ENCODE results near the gene SCD5.
A peak's percentile ranks its signal among the peaks of the same experiment; 100 is the strongest.
"Not testable (repeated sequence)": the region's sequence is repeated elsewhere in the genome, so short reads cannot be mapped to it uniquely, and the experiment has no call there.

SCD5 gene

GRCh38 chr4:82798168-82799005, at the start of gene SCD5:
SCD5 (minus strand) TSS chr4:82798796; CDS start chr4:82798537, 259 bp downstream.
- H3K27ac ChIP-seq: peak within 1 kb of the TSS; percentile 48
- TF ChIP-seq, protein P1, sequence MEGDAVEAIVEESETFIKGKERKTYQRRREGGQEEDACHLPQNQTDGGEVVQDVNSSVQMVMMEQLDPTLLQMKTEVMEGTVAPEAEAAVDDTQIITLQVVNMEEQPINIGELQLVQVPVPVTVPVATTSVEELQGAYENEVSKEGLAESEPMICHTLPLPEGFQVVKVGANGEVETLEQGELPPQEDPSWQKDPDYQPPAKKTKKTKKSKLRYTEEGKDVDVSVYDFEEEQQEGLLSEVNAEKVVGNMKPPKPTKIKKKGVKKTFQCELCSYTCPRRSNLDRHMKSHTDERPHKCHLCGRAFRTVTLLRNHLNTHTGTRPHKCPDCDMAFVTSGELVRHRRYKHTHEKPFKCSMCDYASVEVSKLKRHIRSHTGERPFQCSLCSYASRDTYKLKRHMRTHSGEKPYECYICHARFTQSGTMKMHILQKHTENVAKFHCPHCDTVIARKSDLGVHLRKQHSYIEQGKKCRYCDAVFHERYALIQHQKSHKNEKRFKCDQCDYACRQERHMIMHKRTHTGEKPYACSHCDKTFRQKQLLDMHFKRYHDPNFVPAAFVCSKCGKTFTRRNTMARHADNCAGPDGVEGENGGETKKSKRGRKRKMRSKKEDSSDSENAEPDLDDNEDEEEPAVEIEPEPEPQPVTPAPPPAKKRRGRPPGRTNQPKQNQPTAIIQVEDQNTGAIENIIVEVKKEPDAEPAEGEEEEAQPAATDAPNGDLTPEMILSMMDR (conservative IDR thresholded peaks at IDR 0.05; ENCODE audit: low read depth, low read length): no peak
- H3K4me1 ChIP-seq (ENCODE audit: low read depth, poor library complexity, severe bottlenecking): peaks cover 30% of the 10 kb centered on the region
- no peaks in the 10 kb centered on the region for H3K36me3 ChIP-seq (ENCODE audit: insufficient read depth)
- H3K4me2 ChIP-seq: peak within 1 kb of the TSS; percentile 84
- peak within 1 kb of the TSS; percentile 91 for H2AFZ ChIP-seq (ENCODE audit: low read depth)
- no peaks in the 10 kb centered on the region for H3K79me2 ChIP-seq (ENCODE audit: insufficient read depth, low read depth)
- H3K4me3 ChIP-seq (IDR thresholded peaks at IDR 0.05; ENCODE audit: insufficient read depth, low read depth, low read length): peak within 1 kb of the TSS; percentile 84
- no peaks in the 10 kb centered on the region for H4K20me1 ChIP-seq (ENCODE audit: insufficient read depth)
- peak within 1 kb of the TSS; percentile 65; the same call in 1 of the 2 replicates for H3K9ac ChIP-seq
- no peaks in the 10 kb centered on the region for H3K27me3 ChIP-seq (ENCODE audit: insufficient read depth, low read depth)

DNA sequence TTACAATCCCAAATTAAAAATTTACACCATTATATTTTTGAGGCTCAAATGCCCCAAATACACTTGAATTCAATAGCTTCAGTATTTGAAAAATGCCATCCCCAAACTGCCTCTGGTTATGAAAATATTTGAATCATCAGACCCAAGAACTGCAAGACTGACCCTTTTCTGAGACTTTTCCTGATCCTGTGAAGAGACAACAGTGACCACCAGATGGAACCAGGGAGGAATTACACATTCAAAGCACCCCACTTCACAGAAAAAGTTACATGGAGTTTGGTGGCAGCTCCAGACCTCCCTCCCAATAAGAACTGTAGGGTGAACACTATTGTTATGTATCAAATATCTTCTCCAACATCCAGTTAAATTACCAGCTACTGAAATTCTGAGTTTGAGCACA, 44.0 kb upstream of the SCD5 start:
- no peak overlapping the region for H2AFZ ChIP-seq (ENCODE audit: low read depth)
- H4K20me1 ChIP-seq (ENCODE audit: insufficient read depth): no peaks in the 10 kb centered on the region
- no peak overlapping the region for H3K27ac ChIP-seq
- TF ChIP-seq, protein P1 (conservative IDR thresholded peaks at IDR 0.05; ENCODE audit: low read depth, low read length): peak; percentile 39
- H3K4me2 ChIP-seq: no peak overlapping the region
- H3K9ac ChIP-seq: no peak overlapping the region
- peaks cover 6% of the 10 kb centered on the region; the same call in 1 of the 2 replicates for H3K36me3 ChIP-seq (ENCODE audit: insufficient read depth)
- no peaks in the 10 kb centered on the region for H3K4me1 ChIP-seq (ENCODE audit: low read depth, poor library complexity, severe bottlenecking)
- H3K79me2 ChIP-seq (ENCODE audit: insufficient read depth, low read depth): no peaks in the 10 kb centered on the region
- H3K4me3 ChIP-seq (IDR thresholded peaks at IDR 0.05; ENCODE audit: insufficient read depth, low read depth, low read length): no peak overlapping the region
- no peaks in the 10 kb centered on the region for H3K27me3 ChIP-seq (ENCODE audit: insufficient read depth, low read depth)

DNA sequence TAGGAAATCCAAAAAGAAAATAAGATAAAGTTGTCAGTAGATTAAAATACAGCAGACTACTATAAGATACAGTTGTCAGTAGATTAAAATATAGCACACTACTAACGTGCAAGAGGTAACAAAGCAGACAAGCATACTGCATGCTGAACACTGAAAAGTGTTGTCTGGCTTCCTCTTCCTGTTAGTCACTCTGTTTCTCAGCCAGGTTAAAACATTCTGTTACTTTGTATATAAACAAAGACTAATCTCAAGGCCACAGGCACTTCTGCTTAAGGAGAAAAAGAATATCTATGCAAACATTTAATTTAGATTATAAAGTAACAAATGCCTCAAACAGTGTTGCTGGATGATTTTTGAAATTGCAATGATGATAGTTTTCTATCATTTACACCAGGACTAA, 41.0 kb upstream of the SCD5 start:
- Histone ChIP-seq H3K36me3 (ENCODE audit: insufficient read depth) (peaks cover 6% of the 10 kb centered on the region; the same call in 1 of the 2 replicates), H4K20me1 (ENCODE audit: insufficient read depth) (no peaks in the 10 kb centered on the region), H3K79me2 (ENCODE audit: insufficient read depth, low read depth) (no peaks in the 10 kb centered on the region)

DNA sequence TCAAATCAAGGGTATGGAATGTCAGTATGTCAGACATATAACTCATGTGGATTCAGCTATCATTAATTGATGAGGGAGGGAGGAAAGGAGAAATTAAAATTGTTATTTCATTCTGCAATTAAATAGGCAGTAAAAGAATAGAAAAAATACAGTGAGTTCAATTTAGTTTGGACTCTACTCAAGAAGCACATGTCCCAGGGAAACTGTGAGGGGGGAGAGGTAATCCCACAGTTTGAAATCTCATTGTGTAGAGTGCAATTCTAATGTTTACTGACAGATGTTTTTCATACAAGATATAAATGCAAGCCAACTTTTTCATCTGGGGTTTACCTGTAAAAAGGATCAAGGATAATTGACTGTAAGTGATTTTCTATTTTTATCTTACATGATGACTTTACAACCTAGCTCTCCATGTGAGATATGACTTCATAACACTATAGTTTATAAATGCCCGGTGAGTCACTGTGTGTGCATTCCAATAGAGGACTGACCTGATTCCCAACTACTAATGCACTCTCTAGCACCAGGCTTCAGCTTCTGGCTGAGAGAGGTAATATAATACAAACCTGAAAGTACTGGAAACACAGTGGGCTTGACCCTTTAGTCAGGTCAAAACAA, 35.2 kb upstream of the SCD5 start:
- Histone ChIP-seq H3K36me3 (ENCODE audit: insufficient read depth) (no peaks in the 10 kb centered on the region), H3K4me1 (ENCODE audit: low read depth, poor library complexity, severe bottlenecking) (peaks cover 12% of the 10 kb centered on the region), H3K27me3 (ENCODE audit: insufficient read depth, low read depth) (no peaks in the 10 kb centered on the region), H3K79me2 (ENCODE audit: insufficient read depth, low read depth) (no peaks in the 10 kb centered on the region), H3K9ac (no peak overlapping the region), H3K4me2 (no peak overlapping the region), H2AFZ (ENCODE audit: low read depth) (no peak overlapping the region), H3K27ac (no peak overlapping the region), H3K4me3 (IDR thresholded peaks at IDR 0.05; ENCODE audit: insufficient read depth, low read depth, low read length) (no peak overlapping the region), H4K20me1 (ENCODE audit: insufficient read depth) (no peaks in the 10 kb centered on the region)
- TF ChIP-seq, protein P1 (conservative IDR thresholded peaks at IDR 0.05; ENCODE audit: low read depth, low read length): no peak

More for the DNA sequence above, 41.0 kb upstream of the SCD5 start:
- no peak overlapping the region for H3K4me2 ChIP-seq
- TF ChIP-seq, protein P1 (conservative IDR thresholded peaks at IDR 0.05; ENCODE audit: low read depth, low read length): no peak
- no peak overlapping the region for H3K4me3 ChIP-seq (IDR thresholded peaks at IDR 0.05; ENCODE audit: insufficient read depth, low read depth, low read length)
- no peaks in the 10 kb centered on the region for H3K4me1 ChIP-seq (ENCODE audit: low read depth, poor library complexity, severe bottlenecking)
- H3K9ac ChIP-seq: no peak overlapping the region
- no peaks in the 10 kb centered on the region for H3K27me3 ChIP-seq (ENCODE audit: insufficient read depth, low read depth)
- no peak overlapping the region for H2AFZ ChIP-seq (ENCODE audit: low read depth)
- H3K27ac ChIP-seq: no peak overlapping the region

DNA sequence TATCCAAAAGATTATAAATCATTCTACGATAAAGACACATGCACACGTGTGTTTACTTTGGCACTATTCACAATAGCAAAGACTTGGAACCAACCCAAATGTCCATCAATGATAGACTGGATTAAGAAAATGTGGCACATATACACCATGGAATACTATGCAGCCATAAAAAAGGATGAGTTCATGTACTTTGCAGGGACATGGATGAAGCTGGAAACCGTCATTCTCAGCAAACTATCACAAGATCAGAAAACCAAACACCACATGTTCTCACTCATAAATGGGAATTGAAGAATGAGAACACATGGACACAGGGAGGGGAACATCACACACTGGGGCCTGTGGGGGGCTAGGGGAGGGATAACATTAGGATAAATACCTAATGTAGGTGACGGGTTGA, 34.5 kb upstream of the SCD5 start:
- H2AFZ ChIP-seq (ENCODE audit: low read depth); H4K20me1 ChIP-seq (ENCODE audit: insufficient read depth); H3K27me3 ChIP-seq (ENCODE audit: insufficient read depth, low read depth); H3K79me2 ChIP-seq (ENCODE audit: insufficient read depth, low read depth); H3K27ac ChIP-seq; H3K9ac ChIP-seq; H3K4me2 ChIP-seq; H3K36me3 ChIP-seq (ENCODE audit: insufficient read depth); H3K4me3 ChIP-seq (IDR thresholded peaks at IDR 0.05; ENCODE audit: insufficient read depth, low read depth, low read length): not testable (repeated sequence)
- peaks cover 12% of the 10 kb centered on the region for H3K4me1 ChIP-seq (ENCODE audit: low read depth, poor library complexity, severe bottlenecking)
